Right lobe of liver (tissue), 6 donors: ENCODE measurements around the gene PTCRA. TPM values are rescaled to one million over a fixed set of nuclear protein-coding genes. Genes with fewer than 3 reads are reported as not detected.
A peak's percentile ranks its signal among the peaks of the same experiment; 100 is the strongest.

Source experiments
- ATAC-seq, 4 donors: fragments of 200-7000 bp; cut with Tn5 transposase; one replicate each; pipeline ENCODE4 v1.9.1; 2020; ENCODE audit warnings: mild to moderate bottlenecking in 4 of 4, moderate library complexity in 4 of 4
- DNase-seq, 3 donors: peaks; one replicate each; pipeline ENCODE4 v3.0.0-alpha.2; 2020
- H3K27ac ChIP-seq, 3 donors: fragments of 200-600 bp; one replicate each; pipeline ENCODE4 v1.8.0; 2022
- H3K27me3 ChIP-seq, 2 donors: fragments of 200-600 bp; one replicate each; pipeline ENCODE4 v1.8.0; 2022
- H3K36me3 ChIP-seq, 4 donors: fragments of 200-600 bp; sonication (generic) in 1 of 4; one replicate each; pipeline versions ENCODE4 v1.5.1 to v1.8.0; 2017 to 2022; ENCODE audit warnings: control low read depth in 1 of 4
- H3K4me1 ChIP-seq, 4 donors: fragments of 200-600 bp; sonication (generic) in 1 of 4; one replicate each; pipeline versions ENCODE4 v1.5.1 to v1.8.0; 2017 to 2022; ENCODE audit warnings: control low read depth in 1 of 4
- H3K4me3 ChIP-seq, 3 donors: fragments of 200-600 bp; one replicate each; pipeline ENCODE4 v1.8.0; 2022
- H3K9me3 ChIP-seq, 4 donors: fragments of 200-600 bp; sonication (generic) in 1 of 4; one replicate each; pipeline versions ENCODE4 v1.5.1 to v1.8.0; 2017 to 2022; ENCODE audit warnings: control low read depth in 1 of 4
- POLR2A ChIP-seq: fragments of 450-650 bp; IDR thresholded peaks from one replicate; pipeline ENCODE4 v1.6.1; 2017; ENCODE audit warnings: antibody characterized with exemption, mild to moderate bottlenecking
- WGBS: methylation state at CpG from one replicate; pipeline ENCODE4 v1.1.6; 2018; ENCODE audit warnings: low coverage, low lambda C conversion rate; ENCODE audit not compliant: insufficient coverage; ENCODE audit errors: missing lambda C conversion rate; 5-methylcytosine and 5-hydroxymethylcytosine counted together
- intact Hi-C, 2 donors: fragments of 100-400 bp; cut with DNase I; formaldehyde crosslinking; loops; one replicate each; pipeline versions ENCODE4 v1.11.2 to v1.14.1; 2022
- total RNA-seq, 6 experiments: library from RNA; depleted of rRNA in 2 of 6; stranded (reverse); fragments of >200 nt in 2 of 6; fragmentation: NEBNext Ultra II Directional in 3 of 6; extraction: Animal tissue kit (Norgen Biotek cat#: 25700) in 3 of 6; gene quantifications; one replicate each; pipeline versions ENCODE4 v1.1.0 to v1.2.4, GENCODE V29; 2016 to 2023
- TF ChIP-seq, protein P1 (sequence below), 4 donors: fragments of 200-600 bp in 3 of 4; fragments of 450-650 bp in 1 of 4; IDR thresholded peaks; one replicate each; pipeline versions ENCODE4 v1.5.1 to v1.8.0; 2016 to 2022; ENCODE audit warnings: antibody characterized with exemption in 4 of 4, mild to moderate bottlenecking in 2 of 4
- donor health status: DM: no; HTN: yes; CAD: no.
- donor health status: DM: no; HTN: no; CAD: no.
- donor health status: DM: no; HTN: no; CAD: no.
- donor health status: DM: no; HTN: yes; CAD: no.
- donor health status: DM: no; HTN: yes; CAD: no.

PTCRA gene
- total RNA-seq, 6 experiments from 2014 or later: 0.31 to 0.46 (median 0.37) TPM; not detected in 3

DNA sequence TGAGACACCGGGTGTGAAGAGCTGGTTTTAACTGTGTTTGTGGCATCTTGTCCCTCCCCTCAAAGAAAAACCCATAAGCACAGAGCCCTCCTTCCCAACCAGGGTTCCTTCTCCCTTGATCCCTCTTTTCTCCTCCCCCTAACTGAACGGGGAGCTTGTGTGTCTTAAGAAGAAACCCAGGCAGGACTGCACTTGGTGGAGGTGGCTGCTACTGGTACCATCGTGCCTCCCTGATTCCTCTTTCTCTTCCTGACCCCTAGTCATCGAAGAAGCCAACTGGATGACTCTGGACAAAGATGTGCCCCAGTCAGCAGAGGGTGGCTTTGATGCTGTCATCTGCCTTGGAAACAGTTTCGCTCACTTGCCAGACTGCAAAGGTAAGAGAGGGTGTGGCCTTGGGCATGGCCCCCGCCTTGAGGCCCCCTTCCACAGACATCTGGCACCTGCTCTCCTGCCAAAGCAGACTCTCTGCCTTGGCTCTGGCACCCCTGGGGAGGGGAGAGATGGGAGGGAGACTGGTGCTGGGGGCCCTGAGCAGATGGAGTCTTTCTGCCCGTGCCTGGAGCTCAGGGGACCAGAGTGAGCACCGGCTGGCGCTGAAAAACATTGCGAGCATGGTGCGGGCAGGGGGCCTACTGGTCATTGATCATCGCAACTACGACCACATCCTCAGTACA lies 46.8 kb downstream of the PTCRA start:
- TF ChIP-seq, protein P1, sequence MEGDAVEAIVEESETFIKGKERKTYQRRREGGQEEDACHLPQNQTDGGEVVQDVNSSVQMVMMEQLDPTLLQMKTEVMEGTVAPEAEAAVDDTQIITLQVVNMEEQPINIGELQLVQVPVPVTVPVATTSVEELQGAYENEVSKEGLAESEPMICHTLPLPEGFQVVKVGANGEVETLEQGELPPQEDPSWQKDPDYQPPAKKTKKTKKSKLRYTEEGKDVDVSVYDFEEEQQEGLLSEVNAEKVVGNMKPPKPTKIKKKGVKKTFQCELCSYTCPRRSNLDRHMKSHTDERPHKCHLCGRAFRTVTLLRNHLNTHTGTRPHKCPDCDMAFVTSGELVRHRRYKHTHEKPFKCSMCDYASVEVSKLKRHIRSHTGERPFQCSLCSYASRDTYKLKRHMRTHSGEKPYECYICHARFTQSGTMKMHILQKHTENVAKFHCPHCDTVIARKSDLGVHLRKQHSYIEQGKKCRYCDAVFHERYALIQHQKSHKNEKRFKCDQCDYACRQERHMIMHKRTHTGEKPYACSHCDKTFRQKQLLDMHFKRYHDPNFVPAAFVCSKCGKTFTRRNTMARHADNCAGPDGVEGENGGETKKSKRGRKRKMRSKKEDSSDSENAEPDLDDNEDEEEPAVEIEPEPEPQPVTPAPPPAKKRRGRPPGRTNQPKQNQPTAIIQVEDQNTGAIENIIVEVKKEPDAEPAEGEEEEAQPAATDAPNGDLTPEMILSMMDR (IDR thresholded peaks at IDR 0.05): no peak
- no peak for TF ChIP-seq POLR2A
- WGBS: 75% methylated on average over 3 of the region's 13 CpGs
- H3K4me1 ChIP-seq: peaks cover 0 to 8% (median 3%) of the 10 kb centered on the region in 4 donors
- DNase-seq (no peak), ATAC-seq (no peak)
- no peaks in the 10 kb centered on the region for H3K9me3 ChIP-seq
- peak overlapping the region in 1 of 3 donors; percentile 93 for H3K4me3 ChIP-seq
- no peak overlapping the region for H3K27ac ChIP-seq
- H3K36me3 ChIP-seq: peaks cover 0 to 42% (median 19%) of the 10 kb centered on the region in 4 donors
- no peaks in the 10 kb centered on the region for H3K27me3 ChIP-seq
- intact Hi-C loops: no loop called here

DNA sequence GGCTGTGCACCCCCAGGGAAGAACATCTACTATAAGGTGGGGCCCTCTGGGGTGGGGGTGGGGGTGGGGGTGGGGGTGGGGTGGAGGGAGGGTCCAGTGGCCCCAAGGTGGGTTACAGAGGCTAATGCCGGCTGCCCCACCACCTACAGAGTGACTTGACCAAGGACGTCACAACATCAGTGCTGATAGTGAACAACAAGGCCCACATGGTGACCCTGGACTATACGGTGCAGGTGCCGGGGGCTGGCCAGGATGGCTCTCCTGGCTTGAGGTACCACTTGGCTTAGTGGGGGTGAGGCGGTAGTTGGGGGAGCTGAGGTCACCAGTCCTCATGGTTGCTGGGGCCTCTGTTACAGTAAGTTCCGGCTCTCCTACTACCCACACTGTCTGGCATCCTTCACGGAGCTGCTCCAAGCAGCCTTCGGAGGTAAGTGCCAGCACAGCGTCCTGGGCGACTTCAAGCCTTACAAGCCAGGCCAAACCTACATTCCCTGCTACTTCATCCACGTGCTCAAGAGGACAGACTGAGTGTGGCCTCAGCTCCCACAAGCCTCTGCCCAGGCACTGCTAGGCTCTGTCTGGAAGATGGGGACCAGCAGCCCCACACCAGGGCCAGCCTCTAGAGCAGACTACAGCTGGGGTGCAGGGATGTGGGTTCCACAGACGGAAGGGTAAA lies 47.5 kb downstream of the PTCRA start:
- Histone ChIP-seq H3K36me3 (peaks cover 0 to 42% (median 19%) of the 10 kb centered on the region in 4 donors), H3K4me1 (peaks cover 0 to 8% (median 3%) of the 10 kb centered on the region in 4 donors), H3K27ac (no peak overlapping the region), H3K27me3 (no peaks in the 10 kb centered on the region), H3K4me3 (no peak overlapping the region), H3K9me3 (no peaks in the 10 kb centered on the region)
- no CpG with 5 or more reads among the region's 12 CpGs for WGBS
- ATAC-seq (no peak), DNase-seq (no peak)
- TF ChIP-seq, protein P1 (IDR thresholded peaks at IDR 0.05): no peak
- no peak for TF ChIP-seq POLR2A
- intact Hi-C loops: no loop called here

DNA sequence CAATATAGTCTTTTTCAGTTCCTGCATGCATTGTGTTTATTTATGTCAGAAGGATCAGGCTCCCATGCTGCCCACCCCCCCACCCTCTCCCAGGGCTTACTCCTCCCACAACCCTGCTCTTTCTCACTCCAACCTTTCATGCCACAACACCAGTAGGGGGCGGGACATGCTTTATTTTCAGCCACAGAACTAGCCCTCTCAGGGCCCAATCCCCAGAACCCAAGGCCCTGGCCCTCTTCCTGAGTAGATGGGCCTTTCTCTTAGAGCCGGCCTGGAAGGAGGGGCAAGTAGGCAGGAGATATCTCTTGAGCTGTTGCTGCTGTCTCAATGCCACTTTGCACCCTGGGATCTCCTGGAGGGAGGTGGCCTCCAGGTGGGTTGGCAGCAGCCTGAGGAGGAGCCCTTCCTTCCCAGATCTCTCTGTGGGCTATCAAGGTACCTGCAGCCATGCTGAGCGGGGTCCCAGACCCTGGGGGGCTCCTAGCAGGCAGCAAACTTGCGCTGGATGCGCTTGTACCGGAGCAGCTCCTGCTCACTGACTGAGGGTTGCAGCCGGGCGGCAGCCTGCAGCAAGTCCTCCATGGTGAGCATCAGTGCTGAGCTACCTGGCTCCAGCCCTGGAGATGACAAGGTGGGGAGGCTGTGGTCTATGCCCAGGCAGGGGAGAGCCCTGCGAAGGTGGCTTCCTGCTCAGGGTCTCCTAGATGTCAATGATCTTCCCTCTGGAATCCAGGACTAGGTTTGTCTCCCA lies 48.2 kb downstream of the PTCRA start:
- Histone ChIP-seq H3K4me1 (peaks cover 0 to 8% (median 3%) of the 10 kb centered on the region in 4 donors), H3K4me3 (no peak overlapping the region), H3K9me3 (no peaks in the 10 kb centered on the region), H3K27me3 (no peaks in the 10 kb centered on the region), H3K27ac (no peak overlapping the region), H3K36me3 (peaks cover 0 to 42% (median 19%) of the 10 kb centered on the region in 4 donors)
- ATAC-seq (no peak), DNase-seq (no peak)
- WGBS: 56% methylated on average over 1 of the region's 9 CpGs
- TF ChIP-seq, protein P1 (IDR thresholded peaks at IDR 0.05): peak in 2 of 4 donors; percentile 6 to 11
- no peak for TF ChIP-seq POLR2A
- intact Hi-C loops: no loop called here

DNA sequence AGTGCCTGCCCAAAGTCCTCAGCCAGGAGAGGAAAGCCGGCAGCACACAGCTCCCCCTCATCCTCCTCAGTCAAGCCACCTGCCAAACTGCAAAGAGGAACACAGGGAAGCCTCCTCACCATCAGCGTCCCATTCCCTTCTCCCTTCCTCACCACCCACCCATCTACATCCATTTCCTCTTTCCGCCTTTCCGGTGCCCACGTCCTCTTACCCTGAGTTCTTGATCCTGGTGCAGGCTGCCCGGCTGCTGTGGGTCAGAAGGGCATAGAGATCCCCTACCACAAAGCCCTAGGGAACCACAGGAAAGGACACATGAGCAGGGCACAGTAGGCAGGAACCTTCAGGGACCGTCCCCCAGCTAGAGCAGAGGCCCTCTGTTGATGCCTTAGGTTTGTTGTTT lies 50.7 kb downstream of the PTCRA start:
- 67% methylated on average over 6 of the region's 7 CpGs for WGBS
- Histone ChIP-seq H3K9me3 (no peaks in the 10 kb centered on the region), H3K4me3 (no peak overlapping the region), H3K27me3 (no peaks in the 10 kb centered on the region), H3K27ac (no peak overlapping the region), H3K36me3 (peaks cover 0 to 45% (median 19%) of the 10 kb centered on the region in 4 donors), H3K4me1 (peaks cover 0 to 24% (median 0%) of the 10 kb centered on the region in 4 donors)
- no peak for ATAC-seq
- no peak for DNase-seq
- intact Hi-C loops: no loop called here
- no peak for TF ChIP-seq POLR2A
- TF ChIP-seq, protein P1 (IDR thresholded peaks at IDR 0.05): no peak
